GM12874 (cell line): ENCODE results near the gene RNASEH2B.
A peak's percentile ranks its signal among the peaks of the same experiment; 100 is the strongest.

Experiments
- CTCF ChIP-seq: IDR thresholded peaks from 2 replicates; pipeline ENCODE4 v1.5.1; 2011; ENCODE audit warnings: low read depth, mild to moderate bottlenecking, control low read depth, low read length, moderate library complexity; ENCODE audit not compliant: insufficient read depth

The RNASEH2B gene

GRCh38 chr13:50955798-50956197, 46.2 kb downstream of the RNASEH2B start:
- no peak for TF ChIP-seq CTCF

- TF ChIP-seq CTCF = no peak
Observed at GRCh38 chr13:50957620-50958019, 48.0 kb downstream of the RNASEH2B start.

GRCh38 chr13:50969691-50970090, 60.1 kb downstream of the RNASEH2B start:
- no peak for TF ChIP-seq CTCF

- no peak for TF ChIP-seq CTCF
Observed at GRCh38 chr13:50970956-50971355, 61.4 kb downstream of the RNASEH2B start.

GRCh38 chr13:50974268-50974667, 64.7 kb downstream of the RNASEH2B start:
- TF ChIP-seq CTCF = no peak

GRCh38 chr13:50979187-50979586, 69.6 kb downstream of the RNASEH2B start:
- no peak for TF ChIP-seq CTCF

GRCh38 chr13:50981686-50982085, 72.1 kb downstream of the RNASEH2B start:
- TF ChIP-seq CTCF = no peak

GRCh38 chr13:50989476-50989875, 79.9 kb downstream of the RNASEH2B start:
- 0 out of 2 replicates have a peak, but pooled peaks have one; percentile 5 for TF ChIP-seq CTCF
